D721Med (cell line): ENCODE results near the gene KATNAL1.

Source experiments
- DNase-seq: peaks from one replicate; pipeline ENCODE4 v3.0.0; 2011; ENCODE audit warnings: low spot score; ENCODE audit not compliant: insufficient read length
- FAIRE-seq: peaks from 2 replicates; lab custom pipeline; 2011; peaks lifted over from hg19 to GRCh38; lab: Jason Lieb, UNC
- TF ChIP-seq, protein P1 (sequence below): IDR thresholded peaks from 2 replicates; pipeline ENCODE4 v1.5.1; 2012; ENCODE audit warnings: mild to moderate bottlenecking, control low read depth; ENCODE audit not compliant: insufficient read depth; ENCODE audit errors: missing control alignments

The KATNAL1 gene

DNA sequence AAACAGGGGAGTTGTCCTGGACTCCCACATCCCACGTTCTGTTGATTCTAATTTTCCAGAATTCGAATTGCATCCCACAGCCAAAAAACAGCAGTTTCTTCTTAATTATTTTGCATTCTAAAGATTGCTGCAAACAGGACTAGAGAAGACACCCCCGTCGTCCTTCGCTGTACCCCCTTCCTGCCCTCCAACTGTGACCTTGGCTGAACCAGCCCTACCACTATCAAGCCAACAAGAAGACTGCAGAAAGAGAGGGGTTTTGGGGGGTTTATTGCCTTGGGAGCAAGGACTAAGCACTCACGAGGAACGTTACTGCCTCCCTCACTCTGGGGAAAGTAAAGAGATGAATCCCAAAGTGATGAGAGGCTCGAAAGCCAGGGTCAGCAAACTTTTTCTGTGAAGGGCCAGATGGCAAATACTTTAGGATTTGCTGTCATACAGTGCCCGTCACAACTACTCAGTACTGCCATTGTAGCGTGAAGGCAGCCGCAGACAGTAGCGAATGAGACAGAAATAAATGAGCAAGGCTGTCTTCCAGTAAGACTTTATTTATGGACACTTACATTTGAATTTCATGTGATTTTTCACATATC, 32.5 kb upstream of the KATNAL1 start:
- TF ChIP-seq, protein P1, sequence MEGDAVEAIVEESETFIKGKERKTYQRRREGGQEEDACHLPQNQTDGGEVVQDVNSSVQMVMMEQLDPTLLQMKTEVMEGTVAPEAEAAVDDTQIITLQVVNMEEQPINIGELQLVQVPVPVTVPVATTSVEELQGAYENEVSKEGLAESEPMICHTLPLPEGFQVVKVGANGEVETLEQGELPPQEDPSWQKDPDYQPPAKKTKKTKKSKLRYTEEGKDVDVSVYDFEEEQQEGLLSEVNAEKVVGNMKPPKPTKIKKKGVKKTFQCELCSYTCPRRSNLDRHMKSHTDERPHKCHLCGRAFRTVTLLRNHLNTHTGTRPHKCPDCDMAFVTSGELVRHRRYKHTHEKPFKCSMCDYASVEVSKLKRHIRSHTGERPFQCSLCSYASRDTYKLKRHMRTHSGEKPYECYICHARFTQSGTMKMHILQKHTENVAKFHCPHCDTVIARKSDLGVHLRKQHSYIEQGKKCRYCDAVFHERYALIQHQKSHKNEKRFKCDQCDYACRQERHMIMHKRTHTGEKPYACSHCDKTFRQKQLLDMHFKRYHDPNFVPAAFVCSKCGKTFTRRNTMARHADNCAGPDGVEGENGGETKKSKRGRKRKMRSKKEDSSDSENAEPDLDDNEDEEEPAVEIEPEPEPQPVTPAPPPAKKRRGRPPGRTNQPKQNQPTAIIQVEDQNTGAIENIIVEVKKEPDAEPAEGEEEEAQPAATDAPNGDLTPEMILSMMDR, result no peak
- no peak for DNase-seq
- FAIRE-seq, result no peak

DNA sequence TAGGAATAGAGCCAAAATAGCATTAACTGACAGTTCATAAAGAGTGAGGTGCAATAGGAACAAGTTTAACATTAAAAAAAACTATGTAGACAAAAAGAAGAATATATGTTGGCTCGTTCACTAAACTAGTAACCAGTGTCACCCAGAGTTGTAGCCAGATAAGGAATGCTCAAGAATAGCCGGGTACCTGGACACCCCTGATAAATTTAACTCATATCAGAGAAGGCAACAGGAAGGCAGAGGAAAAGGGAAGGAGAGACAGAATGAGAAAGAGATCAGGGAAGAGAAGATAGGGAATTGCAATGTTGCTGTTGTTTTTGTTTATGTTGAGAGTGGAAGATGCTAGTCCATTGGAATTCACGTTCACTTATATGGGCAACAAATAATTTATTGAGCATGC, 31.6 kb upstream of the KATNAL1 start:
- FAIRE-seq (no peak), DNase-seq (no peak)
- TF ChIP-seq, protein P1, result no peak

DNA sequence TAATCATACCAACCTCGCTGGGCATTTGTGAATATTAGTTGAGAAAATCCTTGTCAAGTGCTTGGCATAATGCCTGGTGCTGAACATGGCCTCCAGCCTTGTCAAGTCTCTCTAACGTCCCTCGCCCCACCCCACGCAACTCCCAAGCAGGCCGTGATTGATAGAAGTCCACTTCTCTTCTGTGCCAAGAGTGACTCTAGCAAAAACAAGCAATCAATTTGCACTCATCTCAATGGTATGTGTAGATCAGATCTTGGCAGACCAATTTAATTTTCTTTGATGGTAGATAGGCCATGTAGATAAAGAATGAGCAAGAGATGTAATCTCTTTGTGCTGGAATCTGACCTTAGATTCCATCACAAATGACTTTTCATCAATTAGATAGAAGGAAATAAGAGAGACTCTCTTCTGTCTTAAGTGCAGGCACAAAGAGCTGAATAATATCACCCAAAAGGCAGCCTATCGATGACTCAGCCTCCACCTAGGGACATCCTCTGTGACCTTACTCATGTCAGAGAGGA, 31.0 kb upstream of the KATNAL1 start:
- TF ChIP-seq, protein P1, result no peak
- no peak for FAIRE-seq
- DNase-seq, result no peak

DNA sequence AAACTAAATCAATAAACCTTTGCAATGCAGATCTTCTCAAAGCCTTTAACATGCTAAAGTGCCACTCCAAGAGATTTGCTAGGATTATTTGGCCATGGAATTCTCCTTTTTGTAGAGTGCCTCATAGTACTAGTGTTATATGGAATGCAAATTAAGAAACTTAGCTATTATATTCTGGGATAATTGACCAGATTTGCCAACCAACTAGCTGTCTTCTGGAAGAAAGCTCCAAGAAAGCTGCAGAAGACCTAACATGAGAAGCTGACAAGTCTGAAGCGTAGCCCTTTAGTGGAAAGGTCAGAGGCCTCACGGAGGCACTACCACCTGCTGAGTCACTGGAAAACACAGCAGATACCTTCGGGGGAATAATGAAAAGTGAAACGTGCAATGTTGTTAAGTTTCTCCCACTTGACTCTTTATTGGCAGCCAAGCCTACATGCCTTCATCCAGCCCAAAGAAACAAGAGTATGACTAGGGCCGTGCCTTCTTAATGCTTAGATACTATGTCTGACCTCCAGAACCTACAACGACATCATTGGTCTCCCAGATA, 29.8 kb upstream of the KATNAL1 start:
- no peak for FAIRE-seq
- TF ChIP-seq, protein P1, result no peak
- DNase-seq, result no peak

DNA sequence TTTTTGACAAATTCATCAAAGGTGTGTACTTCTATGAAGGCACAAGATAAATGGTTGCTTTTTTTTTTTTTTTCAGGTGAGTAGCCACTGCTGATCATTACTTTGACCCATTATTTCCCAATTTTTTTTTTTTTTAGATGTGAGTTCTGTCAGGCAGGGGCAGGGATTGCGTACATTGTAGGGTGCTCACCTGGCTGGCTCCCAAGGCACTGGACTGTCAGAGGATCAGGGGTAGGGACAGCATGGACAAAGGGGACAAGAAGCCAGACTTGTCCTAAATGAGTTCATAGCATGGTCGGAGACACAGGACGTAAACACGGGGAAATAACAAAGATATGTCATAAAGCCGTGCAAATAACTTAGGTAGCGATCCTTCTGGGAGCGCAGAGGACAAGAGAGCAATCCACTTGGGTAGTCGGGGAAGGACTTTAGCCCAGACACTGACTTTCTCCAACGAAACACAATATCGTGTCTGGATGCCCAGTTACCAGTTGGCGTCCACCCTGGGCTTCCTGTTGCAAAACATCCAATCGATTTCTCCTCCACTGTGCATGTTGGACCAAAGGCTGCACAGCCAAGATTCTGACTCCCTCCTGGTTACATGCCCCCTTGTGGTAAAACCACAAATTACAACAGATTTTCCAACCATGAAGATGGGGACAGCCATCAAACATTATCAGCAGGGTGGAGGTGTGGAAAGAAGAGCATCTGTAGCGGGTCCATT, 27.5 kb upstream of the KATNAL1 start:
- TF ChIP-seq, protein P1, result peak; percentile 53
- DNase-seq (no peak), FAIRE-seq (no peak)

DNA sequence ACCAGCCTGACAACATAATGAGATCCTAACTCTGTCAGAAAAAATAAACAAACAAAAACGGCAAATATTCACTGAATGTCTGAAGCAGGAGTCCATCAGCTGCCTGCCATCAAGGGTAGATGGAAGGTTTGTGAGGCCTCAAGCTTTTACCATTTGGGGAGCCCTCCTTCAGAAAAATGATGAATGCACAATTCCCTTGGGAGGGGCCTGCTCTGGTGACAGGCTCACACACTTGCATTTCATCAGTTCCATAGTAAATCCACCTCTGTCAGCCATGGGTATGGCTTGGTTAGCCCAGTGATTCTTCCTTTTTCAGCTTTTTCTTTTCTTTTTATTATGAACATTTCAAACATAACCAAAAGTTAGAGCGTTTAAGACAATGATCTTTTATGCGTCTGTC, 26.3 kb upstream of the KATNAL1 start:
- DNase-seq (no peak), FAIRE-seq (no peak)
- TF ChIP-seq, protein P1, result no peak
